Amniotic epithelial cell (primary cell): ENCODE measurements around the gene GADD45G.
A peak's percentile ranks its signal among the peaks of the same experiment; 100 is the strongest.

ENCODE experiments used
- DNase-seq: peaks from one replicate; pipeline ENCODE4 v3.0.0-alpha.2; 2010; ENCODE audit warnings: low read depth

The GADD45G gene

DNA sequence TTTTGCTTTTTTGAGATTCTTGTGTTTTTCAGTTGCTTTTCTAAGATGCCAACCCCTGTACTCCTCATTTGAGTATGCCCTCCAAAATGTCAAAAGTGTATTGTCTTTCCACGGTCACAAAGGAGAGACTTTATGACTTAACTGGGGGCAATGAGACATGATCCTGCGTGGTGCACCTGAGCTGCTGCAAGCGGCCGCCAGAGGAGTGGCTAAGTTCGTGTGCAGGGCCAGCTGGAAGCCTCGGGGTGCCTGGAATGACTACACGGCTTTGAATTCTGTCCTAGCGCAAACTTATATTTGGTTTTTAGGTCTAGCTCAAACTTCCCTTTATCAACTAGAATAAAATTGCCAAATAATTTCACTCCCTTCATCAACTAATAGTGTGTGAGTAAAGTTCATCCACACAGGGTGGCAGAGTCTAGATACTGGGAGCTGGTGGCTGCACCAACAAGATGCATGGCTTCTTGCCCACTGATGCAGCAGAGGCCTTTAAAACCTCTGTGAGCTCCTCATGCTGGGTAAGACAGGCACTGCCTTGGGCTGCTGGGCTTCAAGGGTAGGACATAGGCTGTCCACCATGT, 4.7 kb downstream of the GADD45G start:
- no peak for DNase-seq

DNA sequence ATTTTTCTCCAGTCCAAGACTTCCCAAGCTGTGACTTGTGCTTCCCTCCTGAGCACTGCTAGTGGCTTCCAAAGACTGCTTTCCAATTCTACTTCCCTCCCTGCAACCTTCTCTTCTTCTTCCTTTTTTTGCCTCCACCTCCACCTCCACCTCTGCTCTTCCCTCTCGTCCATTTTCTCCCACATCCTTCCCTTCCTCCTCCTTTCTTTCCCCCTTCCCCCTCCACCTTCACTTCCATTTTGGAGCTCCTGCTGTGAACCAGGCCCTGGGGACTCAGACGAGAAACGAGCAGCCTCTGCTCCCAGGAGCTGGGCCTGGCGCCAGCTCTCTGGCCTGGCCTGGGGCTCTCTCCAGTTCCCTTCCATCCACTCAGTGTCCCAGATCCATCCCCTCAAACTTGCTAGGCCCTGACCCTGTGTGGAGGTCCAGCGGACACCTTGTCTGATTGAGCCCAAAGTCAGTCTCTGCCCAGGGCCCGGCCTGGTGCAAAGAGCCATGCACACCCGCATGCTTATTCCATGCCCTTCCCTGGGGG, 5.6 kb downstream of the GADD45G start:
- no peak for DNase-seq

DNA sequence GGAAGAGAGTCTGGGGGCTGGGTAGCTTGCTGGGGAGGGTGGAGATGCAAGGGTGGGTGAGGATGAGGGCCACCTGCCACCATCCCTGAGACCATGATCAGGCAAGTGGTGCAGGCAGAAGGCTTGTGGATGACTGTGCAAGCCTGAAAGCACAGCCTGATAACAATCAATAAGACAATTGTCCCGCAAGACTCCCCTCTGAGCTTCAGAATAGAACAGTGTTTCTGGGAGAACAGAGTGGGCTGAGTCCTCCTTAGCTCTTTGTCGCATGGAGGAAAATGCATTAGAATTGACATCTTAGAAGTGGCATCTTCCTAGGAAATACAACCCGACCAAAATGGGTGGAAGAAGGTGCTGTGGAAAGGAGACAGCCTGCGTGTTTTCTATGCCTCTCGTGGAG, 6.6 kb downstream of the GADD45G start:
- DNase-seq: no peak

DNA sequence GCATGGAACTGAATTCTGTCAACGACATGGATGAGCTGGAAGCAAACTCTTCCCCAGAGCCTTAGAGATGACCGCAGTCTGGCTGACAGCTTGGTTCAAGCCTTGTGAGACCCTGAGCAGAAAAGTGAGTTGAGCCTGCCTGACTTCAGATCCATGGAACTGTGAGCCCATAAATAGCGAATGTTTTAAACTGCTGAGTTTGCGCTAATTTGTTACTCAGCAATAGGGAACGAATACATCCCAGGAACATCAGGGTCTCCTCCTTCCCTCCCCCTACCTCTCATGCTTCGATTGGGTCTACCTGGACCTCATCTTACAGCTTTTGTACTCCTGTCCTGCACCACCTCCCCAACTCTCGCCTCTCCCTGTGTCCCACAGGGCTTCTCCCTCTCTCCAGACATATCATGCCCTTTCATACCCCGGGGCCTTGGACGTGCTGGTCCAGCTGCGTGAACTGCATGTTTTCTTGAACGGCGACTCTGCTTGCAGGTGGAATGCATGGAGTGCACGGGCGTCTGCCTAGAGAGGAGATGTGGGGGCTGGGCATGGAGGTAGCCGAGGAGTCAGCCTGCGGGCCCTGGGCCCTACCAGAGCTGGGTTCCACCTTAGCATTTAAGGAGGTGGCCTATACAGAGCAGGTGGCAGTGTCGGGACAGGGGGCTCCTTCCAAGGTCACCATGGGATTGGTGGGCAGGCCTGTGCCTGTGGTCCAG, 7.9 kb downstream of the GADD45G start:
- no peak for DNase-seq

DNA sequence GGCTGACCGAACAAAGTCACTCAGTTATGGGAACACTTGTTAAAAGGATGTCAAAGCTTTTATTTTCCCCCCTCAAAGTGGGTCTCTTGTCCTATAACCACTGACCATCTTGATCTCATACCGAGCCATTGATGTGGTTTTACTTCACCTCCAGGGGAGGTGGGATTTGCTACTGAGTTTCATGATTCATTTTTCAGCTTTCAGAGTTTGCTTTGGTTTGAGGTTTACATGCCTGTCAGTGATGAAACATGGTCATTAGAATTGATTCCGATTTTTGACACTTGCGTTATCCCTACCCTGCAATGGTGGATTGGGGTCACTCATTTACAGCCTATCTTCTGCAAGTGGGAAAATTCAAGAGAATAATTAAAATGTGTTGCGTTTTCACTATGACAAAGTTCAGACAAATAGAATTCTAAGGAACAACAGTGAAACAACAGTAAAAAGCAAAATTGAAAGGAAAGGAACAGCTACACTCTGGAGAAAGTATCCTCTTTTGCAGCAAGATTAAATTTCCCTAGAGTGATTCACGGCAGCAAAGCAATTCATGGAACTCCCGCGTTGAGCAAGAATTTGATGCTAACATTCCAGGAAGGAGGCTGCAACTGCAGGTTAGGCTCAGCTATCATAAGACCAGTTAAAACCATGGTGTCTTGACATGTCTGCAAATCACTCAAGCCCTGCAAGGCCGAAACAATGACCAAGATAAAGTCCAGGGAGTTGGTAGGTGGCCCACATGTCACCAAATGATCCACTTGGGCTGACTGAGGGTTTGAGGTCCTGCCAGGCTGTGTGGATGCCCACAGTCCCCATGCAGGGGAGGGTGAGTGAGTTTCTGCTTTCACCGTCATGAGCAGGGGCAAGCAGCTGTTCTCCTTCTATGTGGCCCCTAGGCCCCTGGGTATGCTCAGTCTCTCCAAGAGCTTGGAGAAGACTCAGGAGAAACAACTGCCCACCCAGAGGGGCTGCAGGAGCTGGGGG, 9.4 kb downstream of the GADD45G start:
- peak; percentile 77 for DNase-seq

DNA sequence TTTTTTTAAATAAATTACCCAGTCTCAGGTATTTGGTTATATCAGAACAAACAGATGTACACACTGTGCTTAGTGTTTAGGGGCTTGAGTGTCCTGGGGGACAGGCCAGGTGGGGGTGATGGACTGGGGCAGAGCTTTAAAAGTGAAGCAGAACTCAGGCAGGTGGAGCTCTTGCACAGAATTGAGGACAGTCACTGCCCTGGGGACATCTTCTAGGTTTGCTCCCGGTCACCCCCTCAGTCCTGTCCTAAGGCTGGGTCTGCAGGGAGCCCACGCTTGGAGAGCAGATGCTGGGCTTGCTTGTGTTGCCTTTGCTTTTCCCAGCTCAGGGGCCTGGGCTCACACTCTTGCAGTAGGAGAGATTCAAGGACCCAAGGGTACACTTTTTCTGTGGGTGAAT, 10.8 kb downstream of the GADD45G start:
- DNase-seq: no peak

DNA sequence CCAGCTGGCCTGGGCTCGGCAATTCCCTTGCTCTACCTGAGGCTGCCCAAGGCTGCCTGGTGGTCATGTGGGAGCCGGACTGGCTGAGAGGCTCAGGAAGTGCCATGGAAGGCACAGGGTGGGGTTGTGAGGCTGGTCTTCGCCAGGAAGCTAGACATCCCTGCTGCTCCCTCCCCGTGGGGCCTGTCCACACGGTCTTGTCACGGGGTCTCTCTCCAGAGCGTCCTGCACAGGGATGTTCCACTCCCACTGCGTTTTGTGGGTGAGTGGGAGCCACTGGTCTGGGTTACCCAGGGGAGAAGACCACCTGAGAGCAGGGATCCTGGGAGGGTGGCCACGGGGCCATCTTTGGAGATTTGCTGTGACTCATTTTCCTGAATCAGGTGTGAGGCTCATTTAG, 11.6 kb downstream of the GADD45G start:
- no peak for DNase-seq

DNA sequence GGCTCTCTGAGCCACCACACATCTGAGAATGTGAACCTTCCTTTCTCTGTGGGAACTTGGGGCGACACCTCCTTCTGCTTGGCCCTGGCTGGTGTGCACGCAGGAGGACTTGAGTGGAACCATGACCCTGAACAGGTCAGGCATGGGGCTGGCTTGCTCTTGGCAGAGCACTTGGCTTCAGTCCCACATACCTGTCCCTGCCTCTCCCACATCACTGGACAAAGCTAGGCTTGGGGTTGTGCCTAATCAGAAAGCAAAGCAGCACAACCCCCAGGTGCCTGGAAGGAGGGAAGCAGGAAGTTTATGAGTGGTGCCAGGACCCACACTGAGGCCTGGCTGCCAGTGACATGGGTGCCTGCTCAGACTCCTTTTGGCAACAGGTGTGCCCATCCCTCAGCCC, 13.2 kb downstream of the GADD45G start:
- DNase-seq: no peak

DNA sequence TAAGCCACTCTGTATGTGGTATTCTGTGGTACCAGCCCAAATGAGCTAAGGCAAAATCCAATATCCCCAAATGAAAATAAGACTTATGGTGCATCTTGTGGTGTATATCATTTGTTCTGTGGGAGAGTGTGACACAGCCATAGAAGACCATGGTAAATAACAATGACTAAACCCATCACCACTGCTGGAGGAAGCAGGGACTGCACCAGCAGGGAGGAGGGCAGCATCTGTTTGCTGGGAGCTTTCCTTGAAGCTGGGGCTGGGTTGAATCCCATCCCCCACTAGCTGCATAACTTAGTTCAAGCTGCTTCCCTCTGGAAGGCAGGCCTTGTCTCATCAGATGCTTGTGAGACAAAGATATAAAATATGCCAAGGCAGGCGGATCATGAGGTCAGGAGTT, 14.2 kb downstream of the GADD45G start:
- DNase-seq: no peak

DNA sequence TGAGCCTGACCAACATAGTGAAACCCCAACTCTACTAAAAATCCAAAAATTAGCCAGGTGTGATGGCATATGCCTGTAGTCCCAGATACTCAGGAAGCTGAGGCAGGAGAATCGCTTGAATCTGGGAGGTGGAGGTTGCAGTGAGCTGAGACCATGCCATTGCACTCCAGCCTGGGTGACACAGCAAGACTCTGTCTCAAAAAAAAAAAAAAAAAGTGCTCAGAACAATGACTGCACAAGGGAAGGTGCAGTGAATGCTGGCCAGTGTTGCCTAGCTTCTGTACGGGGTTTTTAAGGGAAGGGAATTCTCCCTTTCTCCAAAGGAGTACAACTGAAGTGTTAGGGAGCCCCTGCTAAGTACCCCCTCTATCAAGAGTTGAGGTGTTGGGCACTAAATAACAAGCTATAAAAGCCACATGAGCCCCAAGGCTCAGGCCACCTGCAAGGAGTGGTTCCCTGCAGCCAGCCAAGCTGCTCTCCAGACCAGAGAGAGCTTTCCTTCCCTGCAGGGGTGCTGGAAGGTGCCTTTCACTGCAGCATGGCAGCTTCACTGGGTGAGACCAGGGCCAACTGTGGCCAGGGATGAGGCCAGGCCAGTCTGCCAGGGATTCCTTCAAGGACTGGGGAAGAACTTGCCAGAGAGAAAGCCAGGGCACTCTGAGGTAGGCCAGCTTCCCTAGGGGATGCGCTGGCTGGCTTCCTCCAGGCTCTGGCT, 14.8 kb downstream of the GADD45G start:
- no peak for DNase-seq

DNA sequence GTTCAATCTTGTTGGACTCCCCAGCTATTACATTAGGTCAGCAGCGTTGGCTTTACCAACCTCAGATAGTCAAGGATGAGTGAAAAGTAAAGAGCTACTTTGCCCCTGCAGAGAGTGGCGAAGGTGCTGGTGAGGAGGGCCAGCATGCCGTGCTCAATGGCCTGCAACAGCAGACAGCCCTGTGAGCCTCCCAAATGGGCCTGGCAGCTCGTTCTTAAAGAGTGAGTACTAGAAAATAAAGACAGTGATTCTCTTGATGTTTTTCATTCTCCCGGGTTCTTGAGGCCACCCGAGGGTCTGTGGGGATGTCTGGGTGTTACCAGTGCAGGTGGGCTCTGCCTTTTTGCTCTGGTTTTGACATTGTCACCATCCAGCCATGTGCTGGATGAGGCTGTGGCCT, 16.2 kb downstream of the GADD45G start:
- no peak for DNase-seq

DNA sequence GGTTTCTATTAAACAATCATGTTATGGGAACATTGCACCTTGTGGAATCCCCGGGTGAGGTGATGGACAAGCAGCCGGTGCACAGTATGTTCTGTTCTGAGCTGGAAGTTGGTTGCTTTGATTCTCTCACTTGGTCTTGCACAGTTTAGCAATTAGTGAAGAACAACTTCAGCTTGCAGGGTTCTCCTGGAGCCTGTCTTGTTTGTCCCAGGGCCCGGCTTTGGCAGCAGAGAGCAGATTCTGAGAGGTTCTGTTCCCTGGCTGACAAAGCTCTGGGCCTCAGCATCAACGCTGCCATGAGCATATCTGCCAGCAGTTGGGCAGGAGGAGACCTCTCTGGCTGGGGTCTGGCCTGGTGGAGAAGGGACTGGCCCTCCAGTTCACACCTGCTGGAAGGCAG, 16.9 kb downstream of the GADD45G start:
- DNase-seq: no peak

DNA sequence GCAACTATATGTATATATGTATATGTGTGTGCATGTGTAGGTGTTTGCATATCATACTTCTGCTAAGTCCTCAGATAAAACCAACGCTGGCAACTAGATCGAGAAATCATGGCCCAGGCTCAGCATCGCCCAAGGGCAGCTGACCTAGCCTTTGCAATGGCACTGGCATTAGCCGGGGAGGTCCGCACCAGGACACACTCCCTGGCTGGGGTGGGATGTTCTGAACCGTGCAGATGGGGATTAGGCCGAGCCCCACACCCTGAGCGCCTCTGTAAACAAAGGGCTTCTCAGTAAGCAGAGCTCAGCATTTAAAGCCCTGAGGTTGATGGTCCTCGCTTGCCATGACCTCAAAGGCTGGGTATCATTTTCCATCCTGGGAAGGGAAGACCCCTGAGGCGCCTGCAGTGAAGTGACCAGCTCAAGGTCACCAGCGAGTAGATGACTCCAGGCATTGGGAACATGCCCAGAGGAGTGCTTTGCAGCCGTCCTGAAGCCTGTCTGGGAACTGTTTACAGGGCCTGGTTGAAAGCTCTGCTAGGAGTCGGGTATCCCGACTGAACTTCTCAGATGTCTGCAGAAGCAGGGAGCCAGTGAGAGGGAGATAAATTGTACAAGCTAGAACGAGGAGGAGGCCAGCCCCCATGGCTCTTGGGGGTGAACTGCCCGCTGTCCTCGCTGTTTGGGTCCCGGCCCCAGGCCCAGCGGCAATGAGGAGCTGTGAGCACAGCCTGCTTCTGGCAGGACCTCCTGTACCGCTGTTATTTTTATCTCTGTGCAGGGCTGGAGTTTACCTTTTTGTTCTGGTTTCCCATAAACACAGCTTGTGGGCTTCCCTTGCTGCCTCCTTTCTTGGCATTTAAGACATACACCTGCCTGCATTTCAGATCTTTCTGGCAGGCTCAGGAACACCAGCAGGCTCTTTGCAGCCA, 18.4 kb downstream of the GADD45G start:
- no peak for DNase-seq

DNA sequence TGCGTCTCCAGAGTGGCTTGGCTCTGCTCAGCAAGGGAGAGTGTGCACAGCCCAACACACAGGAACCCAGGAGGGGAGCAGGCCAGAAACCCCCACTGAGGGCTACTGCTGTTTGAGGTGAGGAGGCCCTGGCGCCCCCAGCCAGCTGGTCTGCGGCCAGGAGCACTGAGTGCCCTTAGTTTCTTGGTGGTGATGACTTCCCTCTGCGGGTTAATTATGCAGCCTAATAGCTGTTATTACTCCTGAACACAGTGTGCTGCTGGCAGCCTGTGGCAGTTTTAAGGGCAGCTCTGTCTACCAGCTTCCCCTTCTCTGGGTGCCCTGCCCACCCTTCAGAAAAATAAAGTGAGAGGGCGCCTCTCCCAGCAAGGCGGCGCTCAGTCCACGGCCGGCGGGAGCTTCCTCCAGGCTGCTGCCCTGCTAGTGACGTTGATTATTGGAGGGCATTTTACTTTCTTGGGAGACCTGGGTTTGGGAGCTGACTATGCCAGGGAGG, 19.2 kb downstream of the GADD45G start:
- no peak for DNase-seq

DNA sequence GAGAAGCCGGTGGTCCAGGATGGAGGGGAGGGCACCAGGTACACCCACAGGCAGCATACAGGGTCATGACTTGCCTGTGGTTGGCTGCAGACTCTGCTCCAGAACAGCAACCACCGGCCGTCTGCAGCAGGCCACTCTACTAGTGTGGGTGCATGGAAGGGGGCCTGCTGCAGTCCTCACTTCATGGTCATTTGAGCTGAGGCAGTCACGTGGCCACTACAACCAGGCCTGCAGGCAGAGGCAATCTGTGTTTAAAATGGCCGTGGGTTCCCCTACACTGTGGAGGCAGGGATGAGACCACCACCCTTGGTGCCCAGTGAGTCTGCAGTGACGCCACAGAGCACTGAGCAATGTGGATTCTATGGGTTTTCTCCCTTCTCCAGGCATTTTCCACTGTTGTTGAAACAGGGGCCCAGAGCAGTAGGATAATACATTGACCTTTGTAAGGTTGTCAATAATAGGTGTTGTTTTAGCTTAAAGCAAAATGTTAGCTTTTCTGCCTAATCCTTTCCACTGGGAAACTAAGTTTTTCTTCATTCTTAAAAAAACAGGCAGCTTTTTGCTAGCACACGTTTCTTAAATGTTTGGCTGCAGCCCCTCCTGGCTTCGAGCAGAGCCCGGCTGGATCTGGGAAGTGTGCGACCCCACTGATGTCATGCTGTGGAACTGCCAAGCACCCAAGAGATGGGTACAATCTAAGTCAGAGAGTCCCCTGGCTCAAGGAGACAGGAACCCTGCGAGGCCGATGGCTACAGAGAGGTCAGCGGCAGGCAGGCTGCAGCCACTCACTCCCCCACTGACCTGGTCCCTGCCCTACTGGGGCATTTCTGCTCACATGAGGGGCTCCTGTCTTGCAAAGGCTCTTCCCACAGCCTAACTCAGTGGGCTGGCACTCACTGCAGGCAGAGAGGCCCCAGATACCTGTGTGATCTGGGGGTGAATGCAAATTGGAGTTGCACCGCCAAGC, 21.2 kb downstream of the GADD45G start:
- no peak for DNase-seq

DNA sequence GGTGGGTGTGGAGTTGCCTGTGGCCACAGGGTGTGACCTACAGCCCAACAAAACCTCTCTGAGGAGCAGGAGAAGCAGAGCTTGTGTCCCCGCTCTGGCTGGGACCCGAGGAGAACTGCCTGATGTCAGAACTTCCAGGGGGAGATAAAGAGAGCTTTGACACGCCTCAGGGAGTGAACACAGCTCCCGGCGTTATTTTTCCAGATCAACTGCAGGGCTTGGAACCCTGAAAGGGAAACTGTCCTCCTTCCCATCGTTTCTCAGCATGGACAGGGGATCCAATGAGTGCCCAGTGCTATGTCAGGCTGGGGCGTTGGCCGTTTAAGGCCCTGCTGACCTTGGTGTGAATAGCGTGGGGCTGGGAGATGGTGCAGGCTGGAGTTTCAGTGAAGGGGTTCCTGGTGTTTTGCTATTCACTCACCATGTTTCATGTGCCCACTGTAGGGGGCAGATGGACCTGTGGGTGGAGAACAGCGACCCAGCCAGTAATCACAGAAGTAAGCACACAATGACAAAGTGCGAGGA, 22.0 kb downstream of the GADD45G start:
- no peak for DNase-seq

DNA sequence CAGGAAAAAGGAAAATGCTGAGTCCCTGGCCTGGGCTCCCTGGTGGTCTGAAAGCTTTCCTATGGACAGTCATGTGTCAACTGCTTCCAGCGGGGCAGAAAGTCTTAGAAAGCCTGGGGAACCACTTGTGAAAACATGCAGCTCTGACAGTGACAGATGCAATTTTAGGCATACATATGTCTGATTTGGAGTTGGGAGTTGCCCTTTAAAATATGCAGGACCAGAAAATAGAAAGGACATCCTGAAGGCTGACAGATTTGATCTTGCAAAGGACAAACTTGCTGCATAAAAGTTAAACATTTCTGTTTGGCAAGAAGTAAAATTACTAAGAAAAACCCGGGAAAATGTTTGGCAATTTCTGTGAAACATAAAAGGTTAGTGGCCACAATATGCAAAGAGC, 23.8 kb downstream of the GADD45G start:
- no peak for DNase-seq

DNA sequence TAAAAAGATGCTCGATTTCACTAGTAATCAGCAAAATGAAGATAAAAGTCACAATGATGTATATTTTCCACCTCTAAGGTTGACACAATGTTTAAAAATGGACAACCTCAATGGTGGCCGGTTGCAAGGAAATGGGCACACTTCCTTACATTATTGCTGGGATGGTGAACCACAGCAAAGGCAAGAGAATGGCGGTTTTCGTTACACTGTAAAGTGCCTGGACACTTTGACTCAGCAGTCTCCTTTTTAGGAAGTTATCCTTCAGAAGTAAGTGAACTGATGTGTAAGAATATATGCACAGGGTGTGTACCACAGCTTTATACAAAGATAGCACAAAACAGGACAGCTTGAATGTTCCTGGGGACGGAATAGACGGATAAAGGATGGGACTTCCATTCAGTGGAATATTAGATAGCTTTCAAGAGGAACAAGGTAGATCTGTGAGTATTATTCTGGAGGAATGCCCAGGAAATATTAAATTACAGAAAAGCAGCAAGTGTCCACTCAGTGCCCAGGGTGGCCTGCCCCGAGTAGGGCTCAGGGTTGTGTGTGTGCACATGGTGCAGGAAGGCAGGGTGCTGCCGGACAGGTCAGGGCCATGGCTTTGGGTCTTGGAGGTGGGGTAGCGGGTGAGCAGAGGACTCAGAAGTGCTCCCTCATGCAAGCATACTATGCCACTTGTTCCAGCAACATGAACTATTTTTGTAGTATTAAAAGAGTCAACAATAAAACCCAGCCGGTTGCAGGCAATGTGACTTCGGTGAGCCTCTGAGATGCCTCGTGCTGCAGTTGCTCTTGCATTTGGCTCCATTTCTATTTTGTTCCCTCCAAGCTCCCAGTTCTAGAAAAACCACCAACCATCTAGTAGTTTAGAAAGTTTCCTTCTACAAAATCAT, 24.5 kb downstream of the GADD45G start:
- no peak for DNase-seq
